ENCODE results near the gene VIT. TPM values are rescaled to one million over a fixed set of nuclear protein-coding genes. Genes with fewer than 3 reads are reported as not detected.

The VIT gene
- total and polyA plus RNA-seq, 2 experiments from 2014 or later = not detected

GRCh38 chr2:36834731-36835524 lies 138.4 kb downstream of the VIT start:
- H3K4me2 ChIP-seq = peak overlapping the region; percentile 64
- H3K36me3 ChIP-seq (ENCODE audit: insufficient read depth) = no peaks in the 10 kb centered on the region
- H3K27me3 ChIP-seq (ENCODE audit: insufficient read depth) = no peaks in the 10 kb centered on the region
- no peaks in the 10 kb centered on the region for H3K79me2 ChIP-seq (replicated peaks; ENCODE audit: insufficient read depth)
- Mint-ChIP-seq H3K4me3 (0 out of 3 replicates have a peak overlapping the region, but pooled peaks have one; percentile 3), H3K4me1 (peaks cover 34% of the 10 kb centered on the region), H3K27me3 (ENCODE audit: insufficient read depth, low read depth, poor library complexity) (peaks cover under 1% of the 10 kb centered on the region), H3K27ac (peak overlapping the region; percentile 96), H3K36me3 (ENCODE audit: low read depth) (peaks cover 26% of the 10 kb centered on the region), H3K9me3 (peaks cover 15% of the 10 kb centered on the region)
- peak overlapping the region; percentile 2 for H3K4me3 ChIP-seq
- H3K4me1 ChIP-seq (ENCODE audit: insufficient read depth) = peaks cover 26% of the 10 kb centered on the region
- H3F3A ChIP-seq (replicated peaks; ENCODE audit: low read depth) = no peaks in the 10 kb centered on the region
- no peak for TF ChIP-seq CREB1 (CRISPR knock-in tag; IDR thresholded peaks at IDR 0.05; ENCODE audit: low read depth)
- TF ChIP-seq ZNF462 (CRISPR knock-in tag; IDR thresholded peaks at IDR 0.05) = peak; percentile 94
- H2AFZ ChIP-seq = no peak overlapping the region
- H4K20me1 ChIP-seq (replicated peaks; ENCODE audit: insufficient read depth) = no peaks in the 10 kb centered on the region
- ATAC-seq = peak; percentile 91
- H3K9me2 ChIP-seq (ENCODE audit: insufficient read depth) = peaks cover 9% of the 10 kb centered on the region; the same call in 1 of the 2 replicates
- peak; percentile 61 for DNase-seq (ENCODE audit: low spot score)
- H3K27ac ChIP-seq (ENCODE audit: low read depth) = peak overlapping the region; percentile 94

- peak; percentile 63 for ATAC-seq
Observed at GRCh38 chr2:36839976-36840617, 143.6 kb downstream of the VIT start.

More at GRCh38 chr2:36839976-36840617, 143.6 kb downstream of the VIT start:
- no peak overlapping the region for H3K27ac ChIP-seq (ENCODE audit: low read depth)
- peaks cover 25% of the 10 kb centered on the region for H3K4me1 ChIP-seq (ENCODE audit: insufficient read depth)
- no peaks in the 10 kb centered on the region for H3K9me2 ChIP-seq (ENCODE audit: insufficient read depth)
- peaks cover 47% of the 10 kb centered on the region for H3K4me1 Mint-ChIP-seq
- TF ChIP-seq CTCF (conservative IDR thresholded peaks at IDR 0.05; ENCODE audit: low read depth in 2 of 2) = 0 out of 4 replicates have a peak, but pooled peaks of 1 of the 2 experiments have one; percentile 17
- TF ChIP-seq POLR2AphosphoS5 (IDR thresholded peaks at IDR 0.05; ENCODE audit: low read depth) = no peak
- peak; percentile 20 for DNase-seq (ENCODE audit: low spot score)
- no peaks in the 10 kb centered on the region for H3K36me3 ChIP-seq (ENCODE audit: insufficient read depth)
- no peak overlapping the region for H3K4me2 ChIP-seq
- peaks cover 3% of the 10 kb centered on the region; the same call in 1 of the 3 replicates for H3K36me3 Mint-ChIP-seq (ENCODE audit: low read depth)
- H3K4me3 ChIP-seq = no peak overlapping the region
- no peaks in the 10 kb centered on the region for H4K20me1 ChIP-seq (replicated peaks; ENCODE audit: insufficient read depth)
- H3F3A ChIP-seq (replicated peaks; ENCODE audit: low read depth) = no peaks in the 10 kb centered on the region
- H3K27ac Mint-ChIP-seq = peak overlapping the region; percentile 66; the same call in 1 of the 2 replicates
- H2AFZ ChIP-seq = no peak overlapping the region
- no peaks in the 10 kb centered on the region for H3K27me3 ChIP-seq (ENCODE audit: insufficient read depth)
- no peaks in the 10 kb centered on the region for H3K79me2 ChIP-seq (replicated peaks; ENCODE audit: insufficient read depth)
- no peak overlapping the region for H3K4me3 Mint-ChIP-seq
- no peaks in the 10 kb centered on the region for H3K27me3 Mint-ChIP-seq (ENCODE audit: insufficient read depth, low read depth, poor library complexity)
- no peaks in the 10 kb centered on the region for H3K9me3 Mint-ChIP-seq

All from GM23338 (cell line).